ENCODE results near the gene AMER3.

The AMER3 gene

DNA sequence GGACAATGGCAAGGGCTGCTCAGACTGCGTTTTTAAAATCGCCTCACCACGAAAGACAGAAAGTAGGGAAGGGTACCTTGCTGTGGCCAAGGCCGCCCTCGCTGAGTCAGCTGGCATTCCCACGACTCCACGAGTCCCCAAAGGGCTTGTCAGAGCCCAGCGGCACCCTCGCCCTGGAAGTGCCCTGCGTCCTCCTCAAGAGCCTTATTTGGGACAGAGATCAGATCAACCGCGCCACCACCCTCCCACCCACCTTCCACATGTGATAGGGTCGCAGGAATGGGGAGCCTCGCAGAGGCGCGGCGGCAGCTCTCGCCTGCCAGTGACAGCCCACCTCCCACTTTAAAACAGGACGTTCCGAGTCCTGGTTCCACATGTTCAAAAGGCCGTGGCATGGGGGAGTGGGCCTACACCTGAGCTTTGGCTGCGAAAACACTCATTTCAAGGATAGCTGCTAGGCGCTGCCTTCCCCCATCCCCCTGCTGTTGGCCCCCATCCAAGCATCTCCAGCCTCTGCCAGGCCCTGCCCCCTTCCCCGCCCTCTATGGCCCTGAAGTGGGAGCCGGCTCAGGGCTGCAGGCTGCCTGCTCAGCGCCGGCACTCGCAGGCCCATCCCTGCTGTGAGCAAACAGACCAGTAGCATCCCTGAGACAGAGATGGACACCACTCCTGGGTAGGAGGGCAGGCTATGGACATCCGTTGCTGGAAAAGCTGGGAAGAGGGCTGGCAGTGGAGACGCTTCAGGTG, 43.3 kb downstream of the AMER3 start:
- TF ChIP-seq, protein P1, sequence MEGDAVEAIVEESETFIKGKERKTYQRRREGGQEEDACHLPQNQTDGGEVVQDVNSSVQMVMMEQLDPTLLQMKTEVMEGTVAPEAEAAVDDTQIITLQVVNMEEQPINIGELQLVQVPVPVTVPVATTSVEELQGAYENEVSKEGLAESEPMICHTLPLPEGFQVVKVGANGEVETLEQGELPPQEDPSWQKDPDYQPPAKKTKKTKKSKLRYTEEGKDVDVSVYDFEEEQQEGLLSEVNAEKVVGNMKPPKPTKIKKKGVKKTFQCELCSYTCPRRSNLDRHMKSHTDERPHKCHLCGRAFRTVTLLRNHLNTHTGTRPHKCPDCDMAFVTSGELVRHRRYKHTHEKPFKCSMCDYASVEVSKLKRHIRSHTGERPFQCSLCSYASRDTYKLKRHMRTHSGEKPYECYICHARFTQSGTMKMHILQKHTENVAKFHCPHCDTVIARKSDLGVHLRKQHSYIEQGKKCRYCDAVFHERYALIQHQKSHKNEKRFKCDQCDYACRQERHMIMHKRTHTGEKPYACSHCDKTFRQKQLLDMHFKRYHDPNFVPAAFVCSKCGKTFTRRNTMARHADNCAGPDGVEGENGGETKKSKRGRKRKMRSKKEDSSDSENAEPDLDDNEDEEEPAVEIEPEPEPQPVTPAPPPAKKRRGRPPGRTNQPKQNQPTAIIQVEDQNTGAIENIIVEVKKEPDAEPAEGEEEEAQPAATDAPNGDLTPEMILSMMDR (IDR thresholded peaks at IDR 0.05; ENCODE audit: poor library complexity, severe bottlenecking), result no peak
- H3K9me3 ChIP-seq (ENCODE audit: severe bottlenecking), result no peaks in the 10 kb centered on the region
- no peak for DNase-seq (ENCODE audit: low spot score)
- H3K36me3 ChIP-seq (ENCODE audit: low read depth), result no peaks in the 10 kb centered on the region
- no peaks in the 10 kb centered on the region for H3K4me1 ChIP-seq (ENCODE audit: insufficient read depth, poor library complexity, severe bottlenecking)
- no peak for ATAC-seq (ENCODE audit: low read depth)
- no peaks in the 10 kb centered on the region for H3K27me3 ChIP-seq (ENCODE audit: insufficient read depth, poor library complexity, severe bottlenecking)
- peak overlapping the region; percentile 39 for H3K27ac ChIP-seq (ENCODE audit: poor library complexity, severe bottlenecking)
- H3K4me3 ChIP-seq (ENCODE audit: severe bottlenecking), result peak overlapping the region; percentile 48

DNA sequence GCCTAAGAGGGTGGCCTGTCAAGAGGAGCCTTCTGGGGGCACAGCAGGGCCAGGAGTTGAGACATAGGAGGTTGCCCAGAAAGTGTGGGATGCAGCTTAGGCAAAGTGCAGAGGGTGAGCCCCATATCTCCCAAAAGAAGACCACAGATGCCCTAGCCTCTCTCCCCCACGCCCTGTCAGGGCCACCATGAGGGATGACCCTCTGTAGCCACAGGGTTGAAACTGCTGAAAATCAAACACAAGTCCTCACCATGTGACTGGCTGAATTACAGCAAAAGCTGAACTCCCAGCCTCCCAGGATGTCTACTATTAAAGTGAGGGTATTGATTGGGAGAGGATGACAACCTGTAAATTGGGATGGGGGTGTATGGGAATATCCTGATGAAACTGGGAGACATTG, 44.0 kb downstream of the AMER3 start:
- H3K27ac ChIP-seq (ENCODE audit: poor library complexity, severe bottlenecking), result no peak overlapping the region
- DNase-seq (ENCODE audit: low spot score) (no peak), ATAC-seq (ENCODE audit: low read depth) (no peak)
- no peaks in the 10 kb centered on the region for H3K4me1 ChIP-seq (ENCODE audit: insufficient read depth, poor library complexity, severe bottlenecking)
- TF ChIP-seq, protein P1 (IDR thresholded peaks at IDR 0.05; ENCODE audit: poor library complexity, severe bottlenecking), result no peak
- no peaks in the 10 kb centered on the region for H3K27me3 ChIP-seq (ENCODE audit: insufficient read depth, poor library complexity, severe bottlenecking)
- H3K9me3 ChIP-seq (ENCODE audit: severe bottlenecking), result no peaks in the 10 kb centered on the region
- no peak overlapping the region for H3K4me3 ChIP-seq (ENCODE audit: severe bottlenecking)
- no peaks in the 10 kb centered on the region for H3K36me3 ChIP-seq (ENCODE audit: low read depth)

DNA sequence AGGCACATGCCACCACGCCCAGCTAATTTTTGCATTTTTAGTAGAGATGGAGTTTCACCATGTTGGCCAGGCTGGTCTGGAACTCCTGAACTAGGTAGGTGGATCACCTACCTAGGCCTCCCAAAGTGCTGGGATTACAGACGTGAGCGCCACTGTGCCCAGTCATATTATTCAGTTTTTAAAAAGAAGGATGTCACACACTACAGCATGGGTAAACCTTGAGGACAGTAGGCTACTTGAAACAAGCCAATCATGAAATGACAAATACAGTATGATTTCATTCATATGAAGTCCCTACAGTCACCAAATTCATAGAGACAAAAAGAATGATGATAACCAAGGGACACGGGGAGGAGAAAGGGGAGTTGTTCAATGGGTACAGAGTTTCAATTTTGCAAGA, 50.3 kb downstream of the AMER3 start:
- Histone ChIP-seq H3K4me3 (ENCODE audit: severe bottlenecking) (no peak overlapping the region), H3K36me3 (ENCODE audit: low read depth) (no peaks in the 10 kb centered on the region), H3K27me3 (ENCODE audit: insufficient read depth, poor library complexity, severe bottlenecking) (no peaks in the 10 kb centered on the region), H3K27ac (ENCODE audit: poor library complexity, severe bottlenecking) (no peak overlapping the region), H3K9me3 (ENCODE audit: severe bottlenecking) (no peaks in the 10 kb centered on the region), H3K4me1 (ENCODE audit: insufficient read depth, poor library complexity, severe bottlenecking) (peaks cover 28% of the 10 kb centered on the region)
- DNase-seq (ENCODE audit: low spot score) (no peak), ATAC-seq (ENCODE audit: low read depth) (no peak)
- TF ChIP-seq, protein P1 (IDR thresholded peaks at IDR 0.05; ENCODE audit: poor library complexity, severe bottlenecking), result no peak

DNA sequence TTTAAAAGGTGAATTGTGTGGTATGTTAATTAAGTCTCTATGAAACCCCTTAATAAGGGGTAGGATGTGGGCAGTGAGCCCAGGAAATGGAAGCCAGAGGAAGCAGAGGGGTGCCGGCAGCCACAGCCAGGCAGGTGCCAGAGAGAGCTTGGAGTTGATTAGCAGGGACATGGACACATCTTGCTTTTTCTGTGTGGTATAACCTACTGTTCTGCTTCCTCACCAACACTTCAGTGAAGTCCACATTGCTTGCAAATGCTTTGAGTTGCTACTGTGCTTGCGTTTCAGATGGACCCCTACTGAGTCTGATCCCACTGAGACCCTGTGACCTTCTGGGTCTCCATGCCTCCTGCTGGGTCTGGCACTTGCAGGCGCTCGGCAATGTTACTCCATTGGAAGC, 51.0 kb downstream of the AMER3 start:
- TF ChIP-seq, protein P1 (IDR thresholded peaks at IDR 0.05; ENCODE audit: poor library complexity, severe bottlenecking), result no peak
- H3K36me3 ChIP-seq (ENCODE audit: low read depth), result no peaks in the 10 kb centered on the region
- H3K27me3 ChIP-seq (ENCODE audit: insufficient read depth, poor library complexity, severe bottlenecking), result no peaks in the 10 kb centered on the region
- peaks cover 28% of the 10 kb centered on the region for H3K4me1 ChIP-seq (ENCODE audit: insufficient read depth, poor library complexity, severe bottlenecking)
- no peak for ATAC-seq (ENCODE audit: low read depth)
- peak overlapping the region; percentile 98 for H3K27ac ChIP-seq (ENCODE audit: poor library complexity, severe bottlenecking)
- DNase-seq (ENCODE audit: low spot score), result no peak
- H3K9me3 ChIP-seq (ENCODE audit: severe bottlenecking), result no peaks in the 10 kb centered on the region
- no peak overlapping the region for H3K4me3 ChIP-seq (ENCODE audit: severe bottlenecking)

DNA sequence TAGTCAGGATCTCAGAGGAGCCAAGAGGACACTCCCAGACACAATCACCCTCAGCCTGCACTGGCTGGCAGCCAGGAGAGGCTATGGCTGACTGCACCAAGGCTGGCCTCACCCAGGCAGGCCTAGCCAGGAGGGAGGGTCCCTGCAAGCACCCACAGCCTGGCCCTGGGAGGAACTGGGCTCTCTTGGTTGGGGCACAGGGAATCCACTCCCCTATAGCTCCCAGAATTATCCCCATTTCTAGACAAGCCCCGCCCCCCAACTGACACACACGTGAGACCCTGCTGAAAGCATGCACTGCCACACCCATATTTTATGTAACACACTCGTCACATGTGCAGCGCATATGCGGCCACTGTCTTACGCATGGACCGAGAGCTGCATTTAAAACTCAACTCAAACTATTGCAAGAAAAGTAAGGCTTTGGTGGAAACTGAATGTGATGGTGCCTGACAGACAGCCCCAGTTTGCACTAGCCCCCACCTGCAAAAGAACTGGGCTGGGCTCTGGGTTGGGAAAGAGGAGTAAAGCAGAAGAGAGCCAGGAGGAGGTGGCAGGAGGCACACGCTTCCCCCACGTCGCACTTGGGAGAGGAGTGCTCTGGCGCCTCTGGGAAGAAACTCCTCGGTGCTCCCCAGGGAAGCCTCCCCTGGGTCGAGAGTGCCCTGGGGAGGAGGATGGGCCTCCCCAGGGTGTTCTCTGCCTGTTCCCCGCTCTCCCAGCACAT, 52.5 kb downstream of the AMER3 start:
- H3K9me3 ChIP-seq (ENCODE audit: severe bottlenecking), result no peaks in the 10 kb centered on the region
- no peaks in the 10 kb centered on the region for H3K27me3 ChIP-seq (ENCODE audit: insufficient read depth, poor library complexity, severe bottlenecking)
- peak; percentile 79 for DNase-seq (ENCODE audit: low spot score)

More for the DNA sequence above, 52.5 kb downstream of the AMER3 start:
- H3K27ac ChIP-seq (ENCODE audit: poor library complexity, severe bottlenecking), result peak overlapping the region; percentile 98
- H3K36me3 ChIP-seq (ENCODE audit: low read depth), result no peaks in the 10 kb centered on the region
- TF ChIP-seq, protein P1 (IDR thresholded peaks at IDR 0.05; ENCODE audit: poor library complexity, severe bottlenecking), result no peak
- ATAC-seq (ENCODE audit: low read depth), result peak; percentile 82
- peaks cover 28% of the 10 kb centered on the region for H3K4me1 ChIP-seq (ENCODE audit: insufficient read depth, poor library complexity, severe bottlenecking)
- H3K4me3 ChIP-seq (ENCODE audit: severe bottlenecking), result no peak overlapping the region

Measured in RWPE2 (cell line).